ENCODE measurements around the gene RSPH9.

GRCh38 chr6:43635387-43636307 is 9.2 kb upstream of the RSPH9 start, which contains the start of gene MAD2L1BP:
- no peak for TF ChIP-seq CTCF (IDR thresholded peaks at IDR 0.05)
- TF ChIP-seq POLR2A (IDR thresholded peaks at IDR 0.05), result peak; percentile 71 to 87
